ENCODE results near the gene OVCH2. TPM values are rescaled to one million over a fixed set of nuclear protein-coding genes. Genes with fewer than 3 reads are reported as not detected.
A peak's percentile ranks its signal among the peaks of the same experiment; 100 is the strongest.

OVCH2 gene
- total RNA-seq, 3 donors from 2014 or later: 7.0 to 17.7 TPM; not detected in 1

DNA sequence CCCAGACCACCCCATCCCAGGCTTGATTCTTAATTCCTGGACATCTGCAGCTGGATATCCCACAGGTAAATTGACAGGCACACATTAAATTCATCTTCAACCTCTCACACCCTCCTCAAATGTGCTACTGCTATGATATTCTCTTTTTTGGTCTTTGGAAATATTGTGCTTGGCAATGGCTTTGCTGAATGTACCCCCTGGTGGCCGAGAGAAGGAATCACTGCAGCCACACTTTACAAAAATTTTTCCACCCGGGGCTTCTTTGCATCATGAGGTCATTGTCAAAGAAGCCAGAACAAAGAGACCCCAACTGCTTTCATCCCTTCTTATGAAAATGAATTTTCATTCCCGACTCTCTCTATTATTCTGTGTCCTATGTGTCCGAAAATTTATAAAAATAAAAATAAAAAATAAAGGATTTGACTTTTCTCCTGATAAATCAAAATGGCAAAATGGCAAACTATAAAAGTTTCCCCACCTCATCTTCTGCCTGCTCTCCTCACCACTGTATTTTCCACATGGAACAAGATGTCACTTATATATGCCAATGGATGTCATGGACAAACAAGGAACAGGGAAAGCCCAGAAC lies 17.9 kb downstream of the OVCH2 start:
- intact Hi-C loops (cut with DNase I; ENCODE audit: low total_unique reads): no loop called here
- no peak overlapping the region for H3K4me3 ChIP-seq
- H3K27ac ChIP-seq: no peak overlapping the region
- no peak for TF ChIP-seq POLR2A (IDR thresholded peaks at IDR 0.05)
- no peak for TF ChIP-seq POLR2AphosphoS5 (IDR thresholded peaks at IDR 0.05)
- TF ChIP-seq, protein P1, sequence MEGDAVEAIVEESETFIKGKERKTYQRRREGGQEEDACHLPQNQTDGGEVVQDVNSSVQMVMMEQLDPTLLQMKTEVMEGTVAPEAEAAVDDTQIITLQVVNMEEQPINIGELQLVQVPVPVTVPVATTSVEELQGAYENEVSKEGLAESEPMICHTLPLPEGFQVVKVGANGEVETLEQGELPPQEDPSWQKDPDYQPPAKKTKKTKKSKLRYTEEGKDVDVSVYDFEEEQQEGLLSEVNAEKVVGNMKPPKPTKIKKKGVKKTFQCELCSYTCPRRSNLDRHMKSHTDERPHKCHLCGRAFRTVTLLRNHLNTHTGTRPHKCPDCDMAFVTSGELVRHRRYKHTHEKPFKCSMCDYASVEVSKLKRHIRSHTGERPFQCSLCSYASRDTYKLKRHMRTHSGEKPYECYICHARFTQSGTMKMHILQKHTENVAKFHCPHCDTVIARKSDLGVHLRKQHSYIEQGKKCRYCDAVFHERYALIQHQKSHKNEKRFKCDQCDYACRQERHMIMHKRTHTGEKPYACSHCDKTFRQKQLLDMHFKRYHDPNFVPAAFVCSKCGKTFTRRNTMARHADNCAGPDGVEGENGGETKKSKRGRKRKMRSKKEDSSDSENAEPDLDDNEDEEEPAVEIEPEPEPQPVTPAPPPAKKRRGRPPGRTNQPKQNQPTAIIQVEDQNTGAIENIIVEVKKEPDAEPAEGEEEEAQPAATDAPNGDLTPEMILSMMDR (IDR thresholded peaks at IDR 0.05): peak in 2 of 3 donors; percentile 71 to 77
- H3K4me1 ChIP-seq: no peaks in the 10 kb centered on the region
- no peaks in the 10 kb centered on the region for H3K27me3 ChIP-seq
- no peak for DNase-seq (ENCODE audit: low spot score in 2 of 2)
- H3K36me3 ChIP-seq: no peaks in the 10 kb centered on the region
- H3K9me3 ChIP-seq: no peaks in the 10 kb centered on the region

DNA sequence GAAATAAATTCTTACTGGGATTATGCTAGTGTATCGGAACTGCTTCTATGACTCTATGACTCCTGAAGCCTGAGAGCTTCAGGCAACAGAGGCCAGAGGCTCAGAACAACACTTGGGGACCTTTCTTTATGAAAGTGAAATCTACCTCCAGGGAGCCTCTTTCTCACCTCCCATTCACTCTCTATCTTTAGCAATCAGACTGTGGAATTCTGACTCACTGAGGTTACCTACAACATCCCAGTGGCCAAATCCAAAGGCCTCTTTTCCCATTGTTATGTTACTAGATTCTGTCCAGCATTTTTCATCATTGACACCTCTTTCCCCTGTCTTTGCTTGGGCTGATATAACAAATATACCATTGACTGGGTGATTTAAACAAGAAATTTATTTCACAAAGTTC lies 18.9 kb downstream of the OVCH2 start:
- no peak overlapping the region for H3K27ac ChIP-seq
- H3K4me3 ChIP-seq: no peak overlapping the region
- H3K9me3 ChIP-seq: no peaks in the 10 kb centered on the region
- H3K36me3 ChIP-seq: no peaks in the 10 kb centered on the region
- TF ChIP-seq POLR2A (IDR thresholded peaks at IDR 0.05) (no peak), POLR2AphosphoS5 (IDR thresholded peaks at IDR 0.05) (no peak)
- TF ChIP-seq, protein P1 (IDR thresholded peaks at IDR 0.05): no peak
- intact Hi-C loops (cut with DNase I; ENCODE audit: low total_unique reads): no loop called here
- H3K27me3 ChIP-seq: no peaks in the 10 kb centered on the region
- no peak for DNase-seq (ENCODE audit: low spot score in 2 of 2)
- H3K4me1 ChIP-seq: no peaks in the 10 kb centered on the region

DNA sequence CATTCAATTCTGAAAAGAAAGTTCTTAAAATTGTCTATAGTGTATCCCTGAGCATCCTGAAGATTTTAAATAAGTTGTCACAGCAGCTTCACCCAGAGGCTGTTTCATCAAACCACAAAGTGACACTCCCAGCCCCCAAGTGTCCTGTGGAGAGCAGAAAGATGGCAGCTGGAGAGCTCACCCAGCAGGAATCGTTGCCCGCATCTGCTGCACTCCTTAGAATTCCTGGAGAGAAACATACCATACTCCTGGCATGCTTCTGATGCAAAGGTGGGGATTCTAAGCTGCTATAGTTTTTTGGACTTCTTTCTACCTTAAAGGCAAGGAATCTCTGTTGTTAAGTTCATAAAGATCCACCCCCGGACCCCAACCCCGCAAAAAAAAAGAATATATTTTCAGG lies 19.5 kb downstream of the OVCH2 start:
- Histone ChIP-seq H3K27me3 (no peaks in the 10 kb centered on the region), H3K36me3 (no peaks in the 10 kb centered on the region), H3K9me3 (no peaks in the 10 kb centered on the region), H3K27ac (no peak overlapping the region), H3K4me1 (no peaks in the 10 kb centered on the region), H3K4me3 (no peak overlapping the region)
- no peak for TF ChIP-seq POLR2A (IDR thresholded peaks at IDR 0.05)
- TF ChIP-seq POLR2AphosphoS5 (IDR thresholded peaks at IDR 0.05): no peak
- TF ChIP-seq, protein P1 (IDR thresholded peaks at IDR 0.05): no peak
- intact Hi-C loops (cut with DNase I; ENCODE audit: low total_unique reads): no loop called here
- DNase-seq (ENCODE audit: low spot score in 2 of 2): no peak

DNA sequence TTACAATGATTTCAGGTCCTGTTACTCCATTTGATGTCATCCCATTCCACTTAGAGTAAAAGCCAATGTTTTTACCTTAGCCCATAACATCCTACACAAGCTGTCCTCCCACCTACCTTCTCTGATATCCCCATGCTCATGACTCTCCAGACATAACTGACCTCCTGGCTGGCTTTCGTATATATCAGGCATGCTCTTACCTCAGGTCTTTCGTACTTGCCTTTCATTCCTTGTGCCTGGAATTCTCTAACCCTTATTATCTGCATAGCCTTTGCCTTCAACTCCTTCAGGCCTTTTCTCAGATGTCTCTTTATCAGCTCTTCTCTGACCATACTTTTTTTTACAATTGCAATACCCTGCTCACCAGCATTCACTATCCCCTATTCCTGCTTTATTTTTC lies 22.7 kb downstream of the OVCH2 start:
- no peaks in the 10 kb centered on the region for H3K36me3 ChIP-seq
- H3K27ac ChIP-seq: no peak overlapping the region
- no peaks in the 10 kb centered on the region for H3K9me3 ChIP-seq
- intact Hi-C loops (cut with DNase I; ENCODE audit: low total_unique reads): no loop called here
- TF ChIP-seq POLR2A (IDR thresholded peaks at IDR 0.05) (no peak), POLR2AphosphoS5 (IDR thresholded peaks at IDR 0.05) (no peak)
- TF ChIP-seq, protein P1 (IDR thresholded peaks at IDR 0.05): no peak
- DNase-seq (ENCODE audit: low spot score in 2 of 2): no peak
- H3K4me1 ChIP-seq: no peaks in the 10 kb centered on the region
- H3K27me3 ChIP-seq: no peaks in the 10 kb centered on the region
- H3K4me3 ChIP-seq: no peak overlapping the region

DNA sequence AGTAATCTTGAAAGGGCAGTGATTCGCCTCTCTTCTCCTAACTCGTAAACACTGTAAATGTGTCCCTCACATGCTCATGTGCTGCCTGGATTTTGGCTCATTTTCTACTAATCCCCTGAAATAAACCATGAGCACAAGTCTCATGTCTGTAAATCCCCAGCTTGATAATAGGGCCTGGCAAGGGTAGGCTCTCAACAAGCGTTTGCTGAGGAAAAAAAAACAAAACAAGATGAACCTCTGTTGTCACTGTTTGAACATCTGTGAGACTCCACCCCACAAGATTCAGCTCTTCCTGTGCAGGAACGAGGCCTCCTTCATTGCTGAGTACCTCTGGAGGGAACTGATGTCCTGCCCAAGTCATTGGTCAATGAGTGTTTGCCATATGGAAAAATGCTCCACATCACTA lies 28.5 kb downstream of the OVCH2 start:
- no peak for DNase-seq (ENCODE audit: low spot score in 2 of 2)
- Histone ChIP-seq H3K27me3 (no peaks in the 10 kb centered on the region), H3K36me3 (no peaks in the 10 kb centered on the region), H3K9me3 (no peaks in the 10 kb centered on the region), H3K27ac (no peak overlapping the region), H3K4me3 (no peak overlapping the region), H3K4me1 (peaks cover 0 to 4% of the 10 kb centered on the region in 2 donors)
- TF ChIP-seq POLR2A (IDR thresholded peaks at IDR 0.05) (no peak), POLR2AphosphoS5 (IDR thresholded peaks at IDR 0.05) (no peak)
- TF ChIP-seq, protein P1 (IDR thresholded peaks at IDR 0.05): no peak
- intact Hi-C loops (cut with DNase I; ENCODE audit: low total_unique reads): loop anchor here (5.0 kb wide), 1 partner anchor 900 kb away; no protein-coding TSS in a partner anchor

Data from breast epithelium (tissue), 4 donors.